Large intestine (tissue), 3 donors: Measurements from ENCODE around the gene CA10. TPM values are rescaled to one million over a fixed set of nuclear protein-coding genes. Genes with fewer than 3 reads are reported as not detected.

Experiments
- DNase-seq, 2 donors: peaks; one replicate each; pipeline versions ENCODE4 v3.0.0 to v3.0.0-alpha.2; 2013
- H3K27ac ChIP-seq: one replicate; pipeline ENCODE4 v1.5.1; 2013; ENCODE audit warnings: low read length
- H3K27me3 ChIP-seq: 2 replicates; pipeline ENCODE4 v1.6.1; 2013; ENCODE audit warnings: low read length; ENCODE audit not compliant: control insufficient read depth, insufficient read depth
- H3K36me3 ChIP-seq: 2 replicates; pipeline ENCODE4 v1.6.1; 2013; ENCODE audit warnings: low read length; ENCODE audit not compliant: control insufficient read depth, insufficient read depth
- H3K4me1 ChIP-seq: one replicate; pipeline ENCODE4 v1.6.1; 2013; ENCODE audit warnings: low read length; ENCODE audit not compliant: control insufficient read depth, insufficient read depth
- H3K4me3 ChIP-seq: one replicate; pipeline ENCODE4 v1.5.1; 2013; ENCODE audit warnings: low read length
- H3K9me3 ChIP-seq: one replicate; pipeline ENCODE4 v1.6.1; 2013; ENCODE audit warnings: mild to moderate bottlenecking, low read depth, low read length, moderate library complexity; ENCODE audit not compliant: control insufficient read depth
- WGBS: methylation state at CpG from one replicate; pipeline ENCODE4 v1.1.5; 2013; ENCODE audit warnings: low lambda C conversion rate; ENCODE audit not compliant: insufficient coverage; 5-methylcytosine and 5-hydroxymethylcytosine counted together
- polyA plus RNA-seq: library from polyadenylated mRNA; unstranded; fragments of 120-200 nt; gene quantifications from one replicate; pipeline ENCODE4 v1.2.1, GENCODE V29; 2013

The CA10 gene
- polyA plus RNA-seq, 1 donor, result 1.2 TPM

DNA sequence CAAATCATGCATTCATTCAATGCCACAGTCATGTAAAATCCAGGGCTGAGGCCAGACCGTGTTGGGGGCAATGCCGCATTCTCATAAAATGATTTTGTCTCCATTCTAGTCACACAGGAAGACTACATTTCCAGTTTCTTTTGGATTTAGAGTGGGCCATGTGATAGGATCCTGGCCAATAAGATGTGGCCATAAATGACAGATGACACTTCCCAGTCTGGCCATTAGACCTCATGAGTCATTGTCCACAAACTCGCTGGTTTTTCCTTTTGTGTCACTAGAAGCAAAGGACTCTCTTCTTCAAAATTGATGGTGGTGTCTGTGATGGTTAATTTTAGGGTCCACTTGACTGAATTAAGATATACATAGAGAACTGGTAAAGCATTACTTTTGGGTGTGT, 545.8 kb downstream of the CA10 start:
- no CpG with 5 or more reads among the region's 3 CpGs for WGBS
- Histone ChIP-seq H3K4me3 (no peak overlapping the region), H3K27ac (no peak overlapping the region), H3K27me3 (no peaks in the 10 kb centered on the region), H3K9me3 (no peaks in the 10 kb centered on the region), H3K36me3 (no peaks in the 10 kb centered on the region), H3K4me1 (no peaks in the 10 kb centered on the region)
- DNase-seq, result no peak

DNA sequence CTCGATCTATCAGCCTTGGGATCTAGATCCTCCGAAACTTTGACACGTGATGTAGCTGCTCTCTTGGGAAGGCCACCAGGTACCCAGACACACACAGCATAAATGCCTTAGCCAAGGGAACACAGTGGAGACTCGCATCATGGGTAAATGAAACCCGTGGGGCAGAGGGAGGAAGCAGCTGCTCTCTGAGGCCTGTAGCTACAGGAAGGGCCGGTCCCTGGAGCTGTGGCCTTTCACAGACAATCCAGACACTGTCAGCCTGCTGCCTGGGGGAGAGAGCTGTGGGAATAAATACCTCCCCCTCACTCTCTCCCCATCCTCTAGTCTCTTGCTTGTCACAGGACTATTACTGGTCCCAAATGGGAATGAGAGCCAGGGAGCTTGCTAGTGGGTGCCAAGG, 546.9 kb downstream of the CA10 start:
- Histone ChIP-seq H3K27me3 (no peaks in the 10 kb centered on the region), H3K4me3 (no peak overlapping the region), H3K27ac (no peak overlapping the region), H3K36me3 (no peaks in the 10 kb centered on the region), H3K4me1 (no peaks in the 10 kb centered on the region), H3K9me3 (no peaks in the 10 kb centered on the region)
- WGBS, result no CpG with 5 or more reads among the region's 6 CpGs
- no peak for DNase-seq

DNA sequence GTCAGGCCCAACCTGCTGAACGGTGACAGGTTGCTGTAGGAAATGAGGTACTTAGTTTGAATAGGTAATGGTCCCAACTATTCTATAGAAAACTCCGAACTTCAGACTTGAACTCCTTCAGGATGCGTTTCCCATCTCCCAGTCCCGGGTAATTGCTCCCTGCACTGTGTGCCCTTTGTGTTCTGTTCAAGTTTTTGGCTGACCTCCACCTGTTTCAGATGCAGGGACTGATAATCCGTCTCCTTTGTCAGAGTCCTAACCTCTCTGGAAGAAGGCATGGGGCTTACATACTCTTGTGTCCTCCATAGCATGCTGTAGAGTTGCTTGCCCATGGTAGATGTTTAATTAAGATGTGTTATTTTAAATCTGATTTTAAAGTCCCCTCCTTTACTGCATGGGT, 547.7 kb downstream of the CA10 start:
- Histone ChIP-seq H3K27ac (no peak overlapping the region), H3K9me3 (no peaks in the 10 kb centered on the region), H3K4me3 (no peak overlapping the region), H3K27me3 (no peaks in the 10 kb centered on the region), H3K4me1 (no peaks in the 10 kb centered on the region), H3K36me3 (no peaks in the 10 kb centered on the region)
- no peak for DNase-seq
- WGBS, result no CpG with 5 or more reads among the region's 5 CpGs

GRCh38 chr17:51610155-51610554, 548.4 kb downstream of the CA10 start:
- no peak for DNase-seq
- 86% methylated on average over 1 of the region's 4 CpGs for WGBS

DNA sequence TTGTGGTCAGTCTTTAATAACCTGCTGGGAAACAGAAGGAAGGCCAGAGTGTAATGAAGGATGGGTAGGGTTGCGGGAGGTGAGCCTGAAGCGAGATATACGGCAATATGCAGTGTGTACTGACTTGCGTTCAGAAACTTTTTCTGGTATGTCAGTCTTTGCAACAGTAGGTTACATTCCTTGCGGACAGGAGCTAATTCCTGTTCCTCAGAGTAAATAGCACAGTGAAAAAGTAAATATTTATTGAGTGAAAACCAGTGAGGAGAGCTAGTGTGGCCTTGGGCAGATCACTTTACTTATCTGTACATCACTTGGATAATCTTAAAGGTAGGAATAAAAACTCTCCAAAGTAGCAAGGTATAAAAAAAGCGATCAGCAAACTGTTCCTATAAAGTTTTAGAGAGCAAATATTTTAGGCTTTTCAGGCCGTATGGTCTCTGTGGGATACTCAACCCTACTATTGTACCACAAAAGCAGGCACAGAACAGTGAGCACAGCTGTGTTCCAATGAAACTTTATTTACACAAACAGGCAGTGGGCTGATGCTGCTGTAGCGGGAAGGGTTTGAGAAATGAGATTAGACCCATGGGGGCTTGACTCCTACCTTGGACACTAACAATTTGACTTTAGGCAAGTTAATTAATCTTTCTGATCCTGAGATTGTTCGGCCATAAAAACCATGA, 550.1 kb downstream of the CA10 start:
- Histone ChIP-seq H3K27me3 (no peaks in the 10 kb centered on the region), H3K36me3 (no peaks in the 10 kb centered on the region), H3K9me3 (no peaks in the 10 kb centered on the region), H3K4me1 (no peaks in the 10 kb centered on the region), H3K27ac (no peak overlapping the region), H3K4me3 (no peak overlapping the region)
- DNase-seq, result no peak
- no CpG with 5 or more reads among the region's 9 CpGs for WGBS

More at GRCh38 chr17:51610155-51610554, 548.4 kb downstream of the CA10 start:
- no peak overlapping the region for H3K4me3 ChIP-seq
- no peaks in the 10 kb centered on the region for H3K36me3 ChIP-seq
- H3K27me3 ChIP-seq, result no peaks in the 10 kb centered on the region
- H3K9me3 ChIP-seq, result no peaks in the 10 kb centered on the region
- H3K27ac ChIP-seq, result no peak overlapping the region
- no peaks in the 10 kb centered on the region for H3K4me1 ChIP-seq

GRCh38 chr17:51607512-51607911, 551.0 kb downstream of the CA10 start:
- H3K4me3 ChIP-seq, result no peak overlapping the region
- DNase-seq, result no peak
- H3K27ac ChIP-seq, result no peak overlapping the region
- no peaks in the 10 kb centered on the region for H3K27me3 ChIP-seq
- H3K36me3 ChIP-seq, result no peaks in the 10 kb centered on the region
- no peaks in the 10 kb centered on the region for H3K4me1 ChIP-seq
- WGBS, result 60% methylated on average over 1 of the region's 2 CpGs
- no peaks in the 10 kb centered on the region for H3K9me3 ChIP-seq

GRCh38 chr17:51604299-51605020, 554.1 kb downstream of the CA10 start:
- H3K36me3 ChIP-seq, result no peaks in the 10 kb centered on the region
- no peak overlapping the region for H3K4me3 ChIP-seq

GRCh38 chr17:51601622-51602261, 556.8 kb downstream of the CA10 start:
- Histone ChIP-seq H3K4me1 (no peaks in the 10 kb centered on the region), H3K4me3 (no peak overlapping the region), H3K27ac (no peak overlapping the region), H3K36me3 (no peaks in the 10 kb centered on the region), H3K27me3 (no peaks in the 10 kb centered on the region), H3K9me3 (no peaks in the 10 kb centered on the region)
- WGBS, result 100% methylated on average over 1 of the region's 6 CpGs
- DNase-seq, result no peak

More at GRCh38 chr17:51604299-51605020, 554.1 kb downstream of the CA10 start:
- H3K27ac ChIP-seq, result no peak overlapping the region
- H3K9me3 ChIP-seq, result no peaks in the 10 kb centered on the region
- no CpG with 5 or more reads among the region's 2 CpGs for WGBS
- no peaks in the 10 kb centered on the region for H3K27me3 ChIP-seq
- no peak for DNase-seq
- H3K4me1 ChIP-seq, result no peaks in the 10 kb centered on the region

DNA sequence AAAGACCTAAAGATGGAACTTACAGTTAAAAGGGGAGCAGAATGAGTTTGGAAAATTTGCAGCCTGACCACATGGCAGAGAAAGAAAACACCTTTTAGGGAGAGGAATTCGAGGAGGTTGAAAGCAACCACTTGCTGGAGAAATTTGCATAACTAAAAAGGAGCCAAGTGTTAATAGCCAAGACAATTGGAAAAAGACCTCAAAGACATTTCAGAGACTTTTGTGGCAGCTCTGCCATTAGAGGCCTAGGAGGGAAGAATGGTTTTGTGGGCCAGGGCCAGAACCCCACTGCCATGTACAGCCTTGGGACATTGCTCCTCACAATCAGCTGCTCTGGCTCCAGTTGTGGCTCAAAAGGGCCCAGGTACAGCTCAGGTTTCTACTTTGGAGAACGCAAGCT, 559.7 kb downstream of the CA10 start:
- no peak for DNase-seq
- Histone ChIP-seq H3K9me3 (no peaks in the 10 kb centered on the region), H3K4me1 (no peaks in the 10 kb centered on the region), H3K27ac (no peak overlapping the region), H3K4me3 (no peak overlapping the region), H3K27me3 (no peaks in the 10 kb centered on the region), H3K36me3 (no peaks in the 10 kb centered on the region)
- 33% methylated on average over 1 of the region's 2 CpGs for WGBS

- H3K4me1 ChIP-seq, result no peaks in the 10 kb centered on the region
- H3K9me3 ChIP-seq, result no peaks in the 10 kb centered on the region
- DNase-seq, result no peak
- H3K36me3 ChIP-seq, result no peaks in the 10 kb centered on the region
- H3K27ac ChIP-seq, result no peak overlapping the region
- WGBS, result no CpG with 5 or more reads among the region's 4 CpGs
- no peak overlapping the region for H3K4me3 ChIP-seq
- no peaks in the 10 kb centered on the region for H3K27me3 ChIP-seq
Observed at GRCh38 chr17:51597345-51597744, 561.2 kb downstream of the CA10 start.
